ENCODE results near the gene KICS2. TPM values are rescaled to one million over a fixed set of nuclear protein-coding genes. Genes with fewer than 3 reads are reported as not detected.
"Not testable (repeated sequence)": the region's sequence is repeated elsewhere in the genome, so short reads cannot be mapped to it uniquely, and the experiment has no call there.

KICS2 gene
- polyA plus RNA-seq, 2 donors = 3.5 to 4.1 TPM

DNA sequence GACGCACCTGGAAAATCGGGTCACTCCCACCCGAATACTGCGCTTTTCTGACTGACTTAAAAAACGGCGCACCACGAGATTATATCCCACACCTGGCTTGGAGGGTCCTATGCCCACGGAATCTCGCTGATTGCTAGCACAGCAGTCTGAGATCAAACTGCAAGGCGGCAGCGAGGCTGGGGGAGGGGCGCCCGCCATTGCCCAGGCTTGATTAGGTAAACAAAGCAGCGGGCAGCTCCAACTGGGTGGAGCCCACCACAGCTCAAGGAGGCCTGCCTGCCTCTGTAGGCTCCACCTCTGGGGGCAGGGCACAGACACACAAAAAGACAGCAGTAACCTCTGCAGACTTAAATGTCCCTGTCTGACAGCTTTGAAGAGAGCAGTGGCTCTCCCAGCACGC is 26.3 kb downstream of the KICS2 start:
- H3K9me3 ChIP-seq (ENCODE audit: control insufficient read depth in 2 of 2, insufficient read depth in 1 of 2, low read depth in 1 of 2, low read length in 1 of 2); H3K4me3 ChIP-seq (ENCODE audit: low read depth in 1 of 2, low read length in 2 of 2); H3K27ac ChIP-seq (ENCODE audit: low read depth in 2 of 2, low read length in 1 of 2); H3K27me3 ChIP-seq (ENCODE audit: control insufficient read depth in 1 of 2, insufficient read depth in 2 of 2, low read length in 2 of 2); H3K36me3 ChIP-seq (ENCODE audit: control insufficient read depth in 2 of 2, insufficient read depth in 2 of 2, low read length in 1 of 2); H3K4me1 ChIP-seq (ENCODE audit: control insufficient read depth in 2 of 2, insufficient read depth in 2 of 2, low read length in 1 of 2): not testable (repeated sequence)
- 59 to 71% methylated on average over 3 to 13 of the region's 15 CpGs for WGBS, 2 donors

DNA sequence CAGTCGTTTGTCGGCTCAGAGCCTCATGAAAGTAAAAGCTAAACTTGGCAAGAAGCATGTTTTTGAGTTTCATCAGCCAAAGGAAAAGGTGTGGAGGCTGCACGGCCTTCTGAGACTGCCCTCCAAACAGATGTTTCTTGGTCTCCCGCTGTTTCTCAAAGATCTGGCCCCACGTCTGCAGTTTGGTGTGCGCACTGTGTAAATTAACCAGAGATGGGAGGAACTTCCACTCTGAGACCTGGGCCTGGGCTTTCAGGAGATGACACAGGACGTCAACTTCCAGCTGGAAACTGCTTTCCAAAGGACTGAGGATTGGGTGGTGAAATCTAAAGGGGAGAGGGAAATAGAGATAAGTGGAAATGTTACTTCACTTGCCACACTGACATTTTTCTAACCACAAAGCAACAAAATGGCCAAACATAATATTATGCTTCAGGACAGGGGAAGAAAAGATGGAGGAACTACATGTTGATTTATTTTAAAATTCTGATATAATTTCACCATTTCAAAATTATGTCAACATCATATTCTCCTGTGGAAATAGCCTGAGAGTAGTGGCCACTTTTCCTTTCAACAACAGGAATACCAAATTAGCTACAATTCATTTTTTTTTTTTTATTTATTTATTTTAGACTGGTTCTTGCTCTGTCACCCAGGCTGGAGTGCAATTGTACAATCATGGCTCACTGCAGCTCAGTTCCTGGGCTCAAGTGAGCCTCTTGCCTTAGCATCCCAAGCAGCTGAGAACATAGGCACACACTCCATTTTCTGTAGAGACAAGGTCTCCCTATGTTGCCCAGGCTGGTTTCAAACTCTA is 27.6 kb downstream of the KICS2 start:
- no peaks in the 10 kb centered on the region for H3K4me1 ChIP-seq (ENCODE audit: control insufficient read depth in 2 of 2, insufficient read depth in 2 of 2, low read length in 1 of 2)
- H3K27ac ChIP-seq (ENCODE audit: low read depth in 2 of 2, low read length in 1 of 2) = no peak overlapping the region
- H3K27me3 ChIP-seq (ENCODE audit: control insufficient read depth in 1 of 2, insufficient read depth in 2 of 2, low read length in 2 of 2) = no peaks in the 10 kb centered on the region
- 87 to 90% methylated on average over 7 of the region's 7 CpGs for WGBS, 2 donors
- H3K36me3 ChIP-seq (ENCODE audit: control insufficient read depth in 2 of 2, insufficient read depth in 2 of 2, low read length in 1 of 2) = peaks cover 0 to 6% of the 10 kb centered on the region in 2 donors
- H3K4me3 ChIP-seq (ENCODE audit: low read depth in 1 of 2, low read length in 2 of 2) = no peak overlapping the region
- H3K9me3 ChIP-seq (ENCODE audit: control insufficient read depth in 2 of 2, insufficient read depth in 1 of 2, low read depth in 1 of 2, low read length in 1 of 2) = no peaks in the 10 kb centered on the region

DNA sequence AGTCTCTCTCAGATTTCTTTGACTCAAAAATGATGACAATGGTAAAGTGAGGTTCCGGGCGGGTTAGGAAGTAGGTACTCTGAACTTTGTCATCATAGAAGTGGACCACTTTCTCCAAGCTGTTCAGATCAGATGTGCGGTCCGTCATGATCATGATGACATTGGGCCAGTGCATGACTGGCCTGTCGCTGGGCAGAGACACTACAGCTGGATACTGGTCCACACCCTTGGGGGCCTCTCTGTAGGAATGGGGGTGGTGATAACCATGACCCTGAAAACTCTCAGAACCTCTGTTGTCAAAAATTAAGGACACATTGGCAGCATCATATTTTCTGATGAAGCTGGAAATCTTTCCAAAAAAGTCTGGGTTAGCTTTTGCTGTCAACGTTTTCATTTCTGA is 28.2 kb downstream of the KICS2 start:
- H3K27me3 ChIP-seq (ENCODE audit: control insufficient read depth in 1 of 2, insufficient read depth in 2 of 2, low read length in 2 of 2) = no peaks in the 10 kb centered on the region
- WGBS, 2 donors = 94 to 95% methylated on average over 6 of the region's 6 CpGs
- no peaks in the 10 kb centered on the region for H3K4me1 ChIP-seq (ENCODE audit: control insufficient read depth in 2 of 2, insufficient read depth in 2 of 2, low read length in 1 of 2)
- H3K27ac ChIP-seq (ENCODE audit: low read depth in 2 of 2, low read length in 1 of 2) = no peak overlapping the region
- H3K9me3 ChIP-seq (ENCODE audit: control insufficient read depth in 2 of 2, insufficient read depth in 1 of 2, low read depth in 1 of 2, low read length in 1 of 2) = no peaks in the 10 kb centered on the region
- H3K4me3 ChIP-seq (ENCODE audit: low read depth in 1 of 2, low read length in 2 of 2) = no peak overlapping the region
- peaks cover 0 to 6% of the 10 kb centered on the region in 2 donors for H3K36me3 ChIP-seq (ENCODE audit: control insufficient read depth in 2 of 2, insufficient read depth in 2 of 2, low read length in 1 of 2)

DNA sequence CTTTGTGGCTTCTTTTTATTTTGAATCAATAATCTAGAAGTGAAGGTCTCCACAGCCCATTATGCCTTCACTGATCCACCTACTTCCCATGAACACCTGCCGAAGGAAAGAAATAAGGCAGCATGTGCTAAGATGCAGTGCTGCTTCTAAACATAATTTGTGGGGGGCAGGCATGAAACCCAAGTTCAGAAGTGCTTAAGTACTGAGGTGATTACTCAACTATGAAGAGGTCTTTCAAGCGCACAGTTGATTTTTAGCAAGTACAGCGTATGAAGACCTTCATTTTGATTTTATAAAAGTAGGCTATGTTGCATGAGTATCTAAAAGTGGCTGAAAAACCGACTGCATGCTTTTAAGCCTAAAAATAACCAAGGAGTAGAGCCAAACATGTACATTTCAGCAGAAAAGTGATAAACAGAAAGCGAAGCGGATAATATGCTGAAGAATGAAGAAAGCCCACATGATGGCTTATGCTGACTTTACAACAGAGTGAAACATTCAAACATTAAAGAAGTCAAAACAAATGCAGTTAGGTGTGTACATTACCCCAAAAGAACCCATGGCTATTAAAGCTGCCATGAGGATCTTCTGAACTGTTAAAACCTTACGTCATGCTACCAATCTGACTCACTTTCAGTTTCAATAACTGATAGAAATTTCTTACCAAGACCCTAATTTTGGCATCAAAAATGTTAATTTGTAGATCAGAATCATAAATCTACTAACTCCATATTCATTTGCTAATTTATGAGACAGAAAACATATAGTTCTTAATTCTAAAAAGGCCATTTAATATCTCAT is 29.3 kb downstream of the KICS2 start:
- Histone ChIP-seq H3K27me3 (ENCODE audit: control insufficient read depth in 1 of 2, insufficient read depth in 2 of 2, low read length in 2 of 2) (no peaks in the 10 kb centered on the region), H3K4me3 (ENCODE audit: low read depth in 1 of 2, low read length in 2 of 2) (no peak overlapping the region), H3K36me3 (ENCODE audit: control insufficient read depth in 2 of 2, insufficient read depth in 2 of 2, low read length in 1 of 2) (peaks cover 0 to 6% of the 10 kb centered on the region in 2 donors), H3K9me3 (ENCODE audit: control insufficient read depth in 2 of 2, insufficient read depth in 1 of 2, low read depth in 1 of 2, low read length in 1 of 2) (no peaks in the 10 kb centered on the region), H3K27ac (ENCODE audit: low read depth in 2 of 2, low read length in 1 of 2) (no peak overlapping the region), H3K4me1 (ENCODE audit: control insufficient read depth in 2 of 2, insufficient read depth in 2 of 2, low read length in 1 of 2) (no peaks in the 10 kb centered on the region)
- 86 to 89% methylated on average over 7 of the region's 7 CpGs for WGBS, 2 donors

DNA sequence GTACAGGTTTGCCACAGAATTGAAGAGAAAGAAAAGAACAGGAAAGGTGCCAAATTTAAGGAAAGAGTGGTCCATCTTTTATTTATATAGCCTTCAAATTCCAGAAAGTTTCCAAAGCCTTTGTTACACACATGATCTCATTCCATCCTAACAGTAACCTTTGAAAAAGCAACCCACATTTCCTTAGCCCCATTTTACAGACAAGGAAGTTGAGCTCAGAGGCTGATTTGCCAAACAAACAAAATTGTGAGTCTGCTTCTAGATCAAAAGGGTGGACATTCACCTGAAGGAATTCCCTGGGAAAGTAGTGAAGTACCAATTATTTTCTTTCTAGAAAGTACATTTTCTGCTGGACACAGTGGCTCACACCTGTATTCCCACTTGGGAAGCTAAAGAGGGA is 32.0 kb downstream of the KICS2 start:
- H3K4me1 ChIP-seq (ENCODE audit: control insufficient read depth in 2 of 2, insufficient read depth in 2 of 2, low read length in 1 of 2) = peaks cover 0 to 2% of the 10 kb centered on the region in 2 donors
- peaks cover 0 to 6% of the 10 kb centered on the region in 2 donors for H3K36me3 ChIP-seq (ENCODE audit: control insufficient read depth in 2 of 2, insufficient read depth in 2 of 2, low read length in 1 of 2)

DNA sequence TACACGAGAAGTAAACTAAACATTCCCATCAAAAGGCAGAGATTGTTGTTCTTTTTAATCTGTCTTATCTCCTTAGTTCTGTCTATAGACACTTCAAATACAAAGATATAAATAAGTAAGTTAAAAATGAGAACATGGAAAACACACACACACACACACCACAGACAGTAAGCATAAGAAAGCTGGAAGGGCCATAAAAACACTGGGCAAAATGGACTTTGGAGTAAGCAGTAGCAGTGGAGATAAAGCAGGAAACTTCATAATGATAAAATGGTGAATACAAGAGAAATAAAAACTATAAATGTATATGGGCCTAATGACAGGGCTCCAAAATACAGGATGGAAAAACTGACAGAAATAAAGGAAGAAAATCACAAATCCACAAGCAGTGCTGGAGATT is 32.6 kb downstream of the KICS2 start:
- 79 to 88% methylated on average over 1 of the region's 1 CpG for WGBS, 2 donors

More for the DNA sequence above, 32.0 kb downstream of the KICS2 start:
- no peak overlapping the region for H3K27ac ChIP-seq (ENCODE audit: low read depth in 2 of 2, low read length in 1 of 2)
- no peak overlapping the region for H3K4me3 ChIP-seq (ENCODE audit: low read depth in 1 of 2, low read length in 2 of 2)
- no peaks in the 10 kb centered on the region for H3K9me3 ChIP-seq (ENCODE audit: control insufficient read depth in 2 of 2, insufficient read depth in 1 of 2, low read depth in 1 of 2, low read length in 1 of 2)
- H3K27me3 ChIP-seq (ENCODE audit: control insufficient read depth in 1 of 2, insufficient read depth in 2 of 2, low read length in 2 of 2) = no peaks in the 10 kb centered on the region

DNA sequence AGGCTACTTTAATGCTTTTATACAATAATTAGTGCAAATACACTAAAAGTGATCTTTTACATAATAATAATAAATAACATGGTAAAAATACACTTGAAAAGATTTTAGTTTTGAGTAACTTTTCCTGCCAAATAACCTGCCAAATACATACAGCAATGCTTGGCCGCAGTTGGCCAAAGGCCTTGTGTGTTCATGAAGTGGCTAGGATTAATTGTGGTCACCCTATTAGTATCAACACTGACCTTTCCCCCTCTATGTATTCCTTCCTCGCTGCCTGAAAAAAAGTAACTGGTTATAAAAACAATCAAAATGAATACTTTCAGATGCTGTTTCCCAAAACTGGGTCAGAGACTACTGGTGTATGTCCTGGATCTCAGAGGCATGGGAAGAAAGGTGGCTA is 34.3 kb downstream of the KICS2 start:
- Histone ChIP-seq H3K9me3 (ENCODE audit: control insufficient read depth in 2 of 2, insufficient read depth in 1 of 2, low read depth in 1 of 2, low read length in 1 of 2) (no peaks in the 10 kb centered on the region), H3K27me3 (ENCODE audit: control insufficient read depth in 1 of 2, insufficient read depth in 2 of 2, low read length in 2 of 2) (no peaks in the 10 kb centered on the region), H3K27ac (ENCODE audit: low read depth in 2 of 2, low read length in 1 of 2) (no peak overlapping the region), H3K4me3 (ENCODE audit: low read depth in 1 of 2, low read length in 2 of 2) (no peak overlapping the region), H3K4me1 (ENCODE audit: control insufficient read depth in 2 of 2, insufficient read depth in 2 of 2, low read length in 1 of 2) (peaks cover 0 to 2% of the 10 kb centered on the region in 2 donors), H3K36me3 (ENCODE audit: control insufficient read depth in 2 of 2, insufficient read depth in 2 of 2, low read length in 1 of 2) (no peaks in the 10 kb centered on the region)
- 85 to 86% methylated on average over 2 of the region's 2 CpGs for WGBS, 2 donors

More for the DNA sequence above, 32.6 kb downstream of the KICS2 start:
- Histone ChIP-seq H3K9me3 (ENCODE audit: control insufficient read depth in 2 of 2, insufficient read depth in 1 of 2, low read depth in 1 of 2, low read length in 1 of 2) (no peaks in the 10 kb centered on the region), H3K4me3 (ENCODE audit: low read depth in 1 of 2, low read length in 2 of 2) (no peak overlapping the region), H3K27me3 (ENCODE audit: control insufficient read depth in 1 of 2, insufficient read depth in 2 of 2, low read length in 2 of 2) (no peaks in the 10 kb centered on the region), H3K27ac (ENCODE audit: low read depth in 2 of 2, low read length in 1 of 2) (no peak overlapping the region), H3K4me1 (ENCODE audit: control insufficient read depth in 2 of 2, insufficient read depth in 2 of 2, low read length in 1 of 2) (peaks cover 0 to 2% of the 10 kb centered on the region in 2 donors), H3K36me3 (ENCODE audit: control insufficient read depth in 2 of 2, insufficient read depth in 2 of 2, low read length in 1 of 2) (peaks cover 0 to 6% of the 10 kb centered on the region in 2 donors)

DNA sequence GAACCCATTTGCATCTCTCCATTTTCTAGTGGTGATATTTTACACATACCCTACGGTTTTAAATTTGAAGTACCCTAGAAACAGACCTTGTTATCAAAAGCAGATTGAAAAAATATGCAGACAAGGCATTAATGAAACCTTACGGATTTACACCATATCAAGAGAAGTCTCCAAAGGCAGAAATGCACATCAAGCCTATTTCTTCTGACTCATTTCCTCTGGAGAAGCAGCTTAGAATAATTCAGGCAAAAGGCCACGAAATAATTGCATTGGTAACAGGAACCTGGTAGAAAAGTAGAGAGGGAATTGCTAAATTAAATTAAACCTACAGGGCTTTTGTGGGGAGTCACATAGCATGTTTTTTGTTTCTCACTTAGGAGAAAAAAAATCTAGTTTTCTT is 34.7 kb downstream of the KICS2 start:
- WGBS, 2 donors = 65 to 69% methylated on average over 3 of the region's 3 CpGs
- H3K27me3 ChIP-seq (ENCODE audit: control insufficient read depth in 1 of 2, insufficient read depth in 2 of 2, low read length in 2 of 2) = no peaks in the 10 kb centered on the region
- no peaks in the 10 kb centered on the region for H3K9me3 ChIP-seq (ENCODE audit: control insufficient read depth in 2 of 2, insufficient read depth in 1 of 2, low read depth in 1 of 2, low read length in 1 of 2)
- no peaks in the 10 kb centered on the region for H3K36me3 ChIP-seq (ENCODE audit: control insufficient read depth in 2 of 2, insufficient read depth in 2 of 2, low read length in 1 of 2)
- no peak overlapping the region for H3K4me3 ChIP-seq (ENCODE audit: low read depth in 1 of 2, low read length in 2 of 2)
- no peak overlapping the region for H3K27ac ChIP-seq (ENCODE audit: low read depth in 2 of 2, low read length in 1 of 2)
- H3K4me1 ChIP-seq (ENCODE audit: control insufficient read depth in 2 of 2, insufficient read depth in 2 of 2, low read length in 1 of 2) = peaks cover 0 to 2% of the 10 kb centered on the region in 2 donors

DNA sequence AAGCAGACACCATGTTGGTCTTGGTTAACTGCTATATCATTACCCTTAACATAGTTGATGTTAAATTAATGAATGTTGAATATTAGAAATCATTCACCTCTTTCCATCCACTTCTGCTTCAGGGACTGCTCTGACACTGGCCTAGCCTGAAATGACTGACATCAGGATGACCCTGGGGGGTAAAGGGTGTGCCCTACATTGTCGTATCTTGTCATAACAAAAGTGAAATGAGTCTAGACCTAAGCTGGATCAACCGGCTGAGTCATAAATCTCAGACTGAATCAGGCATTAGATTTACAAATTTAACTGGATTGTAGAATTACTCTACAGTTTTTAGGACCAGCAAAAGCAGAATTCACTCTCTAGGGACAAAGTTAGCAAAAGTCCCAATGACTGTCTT is 35.3 kb downstream of the KICS2 start:
- Histone ChIP-seq H3K9me3 (ENCODE audit: control insufficient read depth in 2 of 2, insufficient read depth in 1 of 2, low read depth in 1 of 2, low read length in 1 of 2) (no peaks in the 10 kb centered on the region), H3K27ac (ENCODE audit: low read depth in 2 of 2, low read length in 1 of 2) (no peak overlapping the region), H3K27me3 (ENCODE audit: control insufficient read depth in 1 of 2, insufficient read depth in 2 of 2, low read length in 2 of 2) (no peaks in the 10 kb centered on the region), H3K36me3 (ENCODE audit: control insufficient read depth in 2 of 2, insufficient read depth in 2 of 2, low read length in 1 of 2) (no peaks in the 10 kb centered on the region), H3K4me3 (ENCODE audit: low read depth in 1 of 2, low read length in 2 of 2) (no peak overlapping the region), H3K4me1 (ENCODE audit: control insufficient read depth in 2 of 2, insufficient read depth in 2 of 2, low read length in 1 of 2) (peaks cover 0 to 2% of the 10 kb centered on the region in 2 donors)
- 42 to 58% methylated on average over 2 of the region's 2 CpGs for WGBS, 2 donors

All from esophagus (tissue), 2 donors.